Smooth muscle cell (in vitro differentiated cells): ENCODE results near the gene DST. TPM values are rescaled to one million over a fixed set of nuclear protein-coding genes. Genes with fewer than 3 reads are reported as not detected.

Experiments
- DNase-seq: peaks from one replicate; lab custom pipeline; 2025; ENCODE audit not compliant: unreplicated experiment; lab: John Stamatoyannopoulos, UW
- H2AFZ ChIP-seq: fragments of 200-600 bp; sonication (generic); 2 replicates; pipeline ENCODE4 v1.6.0; 2016; ENCODE audit warnings: antibody characterized with exemption, low read depth, mild to moderate bottlenecking
- H3F3A ChIP-seq: fragments of 200-600 bp; sonication (generic); 2 replicates; pipeline ENCODE4 v1.6.0; 2017; ENCODE audit warnings: antibody characterized with exemption, low read depth
- H3K27ac ChIP-seq: fragments of 200-600 bp; sonication (generic); 2 replicates; pipeline ENCODE4 v1.5.1; 2016; ENCODE audit warnings: low read depth, mild to moderate bottlenecking
- H3K27me3 ChIP-seq: fragments of 200-600 bp; sonication (generic); 2 replicates; pipeline ENCODE4 v1.6.1; 2016; ENCODE audit warnings: low read depth, mild to moderate bottlenecking
- H3K36me3 ChIP-seq: fragments of 200-600 bp; sonication (generic); 2 replicates; pipeline ENCODE4 v1.5.1; 2016; ENCODE audit warnings: low read depth
- H3K4me1 ChIP-seq: fragments of 200-600 bp; sonication (generic); 2 replicates; pipeline ENCODE4 v1.5.1; 2016; ENCODE audit warnings: low read depth
- H3K4me2 ChIP-seq: fragments of 200-600 bp; sonication (generic); 2 replicates; pipeline ENCODE4 v1.6.0; 2016; ENCODE audit warnings: mild to moderate bottlenecking
- H3K4me3 ChIP-seq: fragments of 200-600 bp; sonication (generic); 2 replicates; pipeline ENCODE4 v1.5.1; 2016; ENCODE audit warnings: mild to moderate bottlenecking
- H3K79me2 ChIP-seq: fragments of 200-600 bp; sonication (generic); 2 replicates; pipeline ENCODE4 v1.6.0; 2016; ENCODE audit warnings: low read depth, mild to moderate bottlenecking
- H3K9ac ChIP-seq: fragments of 200-600 bp; sonication (generic); 2 replicates; pipeline ENCODE4 v1.6.0; 2016; ENCODE audit warnings: low read depth
- H3K9me3 ChIP-seq: fragments of 200-600 bp; sonication (generic); replicated peaks from 2 replicates; pipeline ENCODE4 v1.5.1; 2016; ENCODE audit warnings: low read depth
- H4K20me1 ChIP-seq: fragments of 200-600 bp; sonication (generic); 2 replicates; pipeline ENCODE4 v1.6.0; 2016; ENCODE audit warnings: low read depth
- CTCF ChIP-seq: fragments of 200-600 bp; sonication (generic); IDR thresholded peaks from 2 replicates; pipeline ENCODE4 v1.5.1; 2017; ENCODE audit warnings: borderline replicate concordance, mild to moderate bottlenecking, antibody characterized with exemption; ENCODE audit not compliant: insufficient read depth, poor library complexity, severe bottlenecking
- WGBS: methylation state at CpG from one replicate; pipeline ENCODE4 v1.1.7; 2016; ENCODE audit warnings: low lambda C conversion rate; 5-methylcytosine and 5-hydroxymethylcytosine counted together
- polyA plus RNA-seq: library from polyadenylated mRNA; unstranded; fragments of >200 nt; fragmentation: Nextera tagmentation; extraction: Ambion mirVana; gene quantifications from 2 replicates; pipeline ENCODE4 v1.2.1, GENCODE V29; 2016
- total RNA-seq: library from RNA; depleted of rRNA; stranded (reverse); fragments of >200 nt; gene quantifications from 2 replicates; pipeline ENCODE4 v1.2.3, GENCODE V29; 2014

DST gene
- total and polyA plus RNA-seq, 2 experiments from 2014 or later = 17.1 to 186 TPM

GRCh38 chr6:56671651-56672461 is 29.2 kb upstream of the DST start:
- no peak overlapping the region for H2AFZ ChIP-seq
- H3K9me3 ChIP-seq = no peaks in the 10 kb centered on the region
- H3K27ac ChIP-seq = no peak overlapping the region
- H3K4me1 ChIP-seq = no peaks in the 10 kb centered on the region
- DNase-seq = no peak
- 55% methylated on average over 6 of the region's 6 CpGs for WGBS
- no peak overlapping the region for H3K4me3 ChIP-seq
- no peak overlapping the region for H3K9ac ChIP-seq
- H3K4me2 ChIP-seq = no peak overlapping the region
- no peaks in the 10 kb centered on the region for H3K27me3 ChIP-seq
- peaks cover 15% of the 10 kb centered on the region for H3K79me2 ChIP-seq
- TF ChIP-seq CTCF = no peak
- no peaks in the 10 kb centered on the region for H3K36me3 ChIP-seq
- H3F3A ChIP-seq = peaks cover 3% of the 10 kb centered on the region
- H4K20me1 ChIP-seq = peaks cover 11% of the 10 kb centered on the region

GRCh38 chr6:56671160-56671559 is 28.5 kb upstream of the DST start:
- no peak for DNase-seq
- Histone ChIP-seq H3K9ac (no peak overlapping the region), H3K36me3 (no peaks in the 10 kb centered on the region), H3K79me2 (peaks cover 14% of the 10 kb centered on the region), H3F3A (peaks cover 3% of the 10 kb centered on the region), H3K27ac (no peak overlapping the region), H3K9me3 (no peaks in the 10 kb centered on the region), H3K4me2 (no peak overlapping the region), H3K4me3 (no peak overlapping the region), H3K4me1 (no peaks in the 10 kb centered on the region), H3K27me3 (no peaks in the 10 kb centered on the region), H2AFZ (no peak overlapping the region), H4K20me1 (peaks cover 11% of the 10 kb centered on the region)
- TF ChIP-seq CTCF = no peak
- 93% methylated on average over 1 of the region's 1 CpG for WGBS

- Histone ChIP-seq H3K9ac (no peak overlapping the region), H2AFZ (no peak overlapping the region), H3K79me2 (no peaks in the 10 kb centered on the region), H3K36me3 (no peaks in the 10 kb centered on the region), H3K4me2 (no peak overlapping the region), H3K27ac (no peak overlapping the region), H3K4me3 (no peak overlapping the region), H3K27me3 (no peaks in the 10 kb centered on the region), H3K4me1 (no peaks in the 10 kb centered on the region), H4K20me1 (peaks cover 11% of the 10 kb centered on the region), H3F3A (peaks cover 3% of the 10 kb centered on the region), H3K9me3 (no peaks in the 10 kb centered on the region)
- 96% methylated on average over 2 of the region's 2 CpGs for WGBS
- no peak for DNase-seq
- no peak for TF ChIP-seq CTCF
Measured at GRCh38 chr6:56669041-56669440, 26.4 kb upstream of the DST start.

GRCh38 chr6:56668158-56668557 is 25.5 kb upstream of the DST start:
- H3K4me1 ChIP-seq = peaks cover 4% of the 10 kb centered on the region
- no peak for DNase-seq
- no peaks in the 10 kb centered on the region for H3K79me2 ChIP-seq
- H3K36me3 ChIP-seq = no peaks in the 10 kb centered on the region
- H3F3A ChIP-seq = peaks cover 3% of the 10 kb centered on the region
- H3K4me2 ChIP-seq = no peak overlapping the region
- no peak overlapping the region for H3K4me3 ChIP-seq
- no peak overlapping the region for H3K9ac ChIP-seq
- H3K9me3 ChIP-seq = no peaks in the 10 kb centered on the region
- WGBS = 89% methylated on average over 4 of the region's 4 CpGs
- H4K20me1 ChIP-seq = peaks cover 11% of the 10 kb centered on the region
- H2AFZ ChIP-seq = no peak overlapping the region
- no peak overlapping the region for H3K27ac ChIP-seq
- no peaks in the 10 kb centered on the region for H3K27me3 ChIP-seq
- TF ChIP-seq CTCF = no peak
